GM21390 (cell line): ENCODE measurements around the gene COPG1.
"Not testable (repeated sequence)": the region's sequence is repeated elsewhere in the genome, so short reads cannot be mapped to it uniquely, and the experiment has no call there.

Source experiments
- ATAC-seq: cut with Tn5 transposase; IDR thresholded peaks from one replicate; pipeline ENCODE4 v1.9.1; 2021; ENCODE audit not compliant: unreplicated experiment

COPG1 gene, protein sequence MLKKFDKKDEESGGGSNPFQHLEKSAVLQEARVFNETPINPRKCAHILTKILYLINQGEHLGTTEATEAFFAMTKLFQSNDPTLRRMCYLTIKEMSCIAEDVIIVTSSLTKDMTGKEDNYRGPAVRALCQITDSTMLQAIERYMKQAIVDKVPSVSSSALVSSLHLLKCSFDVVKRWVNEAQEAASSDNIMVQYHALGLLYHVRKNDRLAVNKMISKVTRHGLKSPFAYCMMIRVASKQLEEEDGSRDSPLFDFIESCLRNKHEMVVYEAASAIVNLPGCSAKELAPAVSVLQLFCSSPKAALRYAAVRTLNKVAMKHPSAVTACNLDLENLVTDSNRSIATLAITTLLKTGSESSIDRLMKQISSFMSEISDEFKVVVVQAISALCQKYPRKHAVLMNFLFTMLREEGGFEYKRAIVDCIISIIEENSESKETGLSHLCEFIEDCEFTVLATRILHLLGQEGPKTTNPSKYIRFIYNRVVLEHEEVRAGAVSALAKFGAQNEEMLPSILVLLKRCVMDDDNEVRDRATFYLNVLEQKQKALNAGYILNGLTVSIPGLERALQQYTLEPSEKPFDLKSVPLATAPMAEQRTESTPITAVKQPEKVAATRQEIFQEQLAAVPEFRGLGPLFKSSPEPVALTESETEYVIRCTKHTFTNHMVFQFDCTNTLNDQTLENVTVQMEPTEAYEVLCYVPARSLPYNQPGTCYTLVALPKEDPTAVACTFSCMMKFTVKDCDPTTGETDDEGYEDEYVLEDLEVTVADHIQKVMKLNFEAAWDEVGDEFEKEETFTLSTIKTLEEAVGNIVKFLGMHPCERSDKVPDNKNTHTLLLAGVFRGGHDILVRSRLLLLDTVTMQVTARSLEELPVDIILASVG

DNA sequence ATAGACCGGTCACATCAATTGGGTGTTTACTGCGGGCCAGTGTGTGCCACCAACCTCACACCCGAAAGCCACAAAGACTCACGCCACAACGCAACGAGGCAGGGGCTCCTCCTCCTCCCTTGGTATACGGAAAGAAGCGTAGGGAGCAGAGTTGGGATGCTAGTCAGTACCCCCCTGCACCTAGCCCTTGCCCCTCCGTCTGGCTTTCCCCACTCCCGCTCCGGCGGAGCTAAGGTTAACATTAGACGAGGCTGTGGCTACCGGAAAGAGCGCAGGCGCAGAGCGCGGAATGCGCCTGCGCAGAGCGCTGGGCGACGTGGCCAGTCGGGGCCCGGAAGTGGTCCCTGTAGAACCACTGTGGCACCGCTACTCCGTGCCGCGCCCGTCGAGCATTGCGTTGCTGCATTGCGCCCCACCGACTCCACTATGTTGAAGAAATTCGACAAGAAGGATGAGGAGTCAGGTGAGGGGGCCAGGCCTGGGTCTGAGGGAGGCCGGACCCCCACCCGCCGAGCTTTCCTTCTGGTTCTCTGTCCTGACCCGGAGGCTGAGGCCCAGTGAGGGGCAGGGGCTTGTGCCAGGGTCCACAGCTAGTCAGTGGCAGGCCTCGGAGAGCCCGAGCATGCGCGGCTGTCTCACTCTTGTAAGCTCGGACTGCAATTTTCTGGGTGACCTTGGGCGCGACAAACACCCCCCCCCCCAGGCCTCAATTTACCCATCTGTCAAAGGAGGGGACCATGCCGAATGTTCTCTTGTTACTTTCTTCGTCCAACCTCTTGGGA, at the start of gene COPG1:
Gene COPG1 (plus strand): TSS at position 323 of the 782 bp plus-strand sequence. CDS start 104 bp downstream, at position 427.
- ATAC-seq, result peak; percentile 83

DNA sequence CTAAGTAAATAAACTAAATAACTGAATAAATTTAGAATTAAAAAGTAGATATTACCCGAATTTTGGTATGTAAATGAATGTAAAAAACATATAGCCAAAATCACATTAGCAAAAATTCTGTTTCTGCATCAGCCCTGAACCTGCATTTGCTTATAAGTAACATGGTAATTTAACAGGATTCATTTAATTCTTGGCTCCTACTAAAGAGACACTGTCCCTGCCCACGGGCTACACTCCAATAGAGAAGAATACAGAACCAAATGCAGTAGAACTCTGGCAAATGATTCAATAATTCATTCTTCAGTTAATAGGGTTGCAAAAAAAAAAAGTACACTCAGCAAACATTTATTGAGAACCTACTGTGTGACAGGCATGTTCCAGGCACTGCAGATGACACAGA, 44.9 kb upstream of the COPG1 start:
- no peak for ATAC-seq

DNA sequence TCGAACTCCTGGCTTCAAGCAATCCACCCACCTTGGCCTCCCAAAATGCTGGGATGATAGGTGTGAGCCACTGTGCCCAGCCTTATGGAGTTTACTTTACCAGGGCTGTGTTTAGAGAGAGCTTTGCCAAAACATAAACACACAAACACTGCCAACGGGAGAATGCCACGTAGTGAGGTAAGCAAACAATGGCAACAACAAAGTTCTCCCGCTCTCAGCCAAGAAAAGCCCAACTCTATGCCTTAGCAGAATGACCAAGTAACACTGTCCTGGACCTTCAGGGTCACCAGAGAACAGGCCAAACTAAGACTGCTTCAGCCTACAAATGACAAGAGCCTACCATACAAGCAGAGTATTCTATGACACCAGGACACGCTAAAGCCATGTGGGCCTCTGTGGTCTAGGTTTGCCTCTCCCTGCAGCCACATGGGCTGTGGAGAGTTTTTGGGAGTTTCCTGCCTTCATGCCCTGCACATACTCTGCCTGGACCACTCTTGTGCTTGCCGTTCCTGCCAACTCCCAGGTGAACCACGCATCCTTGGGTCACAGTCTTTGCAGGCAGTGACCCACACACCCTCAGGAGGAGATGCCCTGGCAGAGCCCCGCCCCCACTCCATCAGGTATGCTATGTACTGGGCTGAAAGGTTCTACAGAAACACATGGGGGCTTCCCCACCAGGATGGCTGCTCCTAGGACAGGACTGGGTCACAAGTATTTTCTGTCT, 44.1 kb upstream of the COPG1 start:
- no peak for ATAC-seq

DNA sequence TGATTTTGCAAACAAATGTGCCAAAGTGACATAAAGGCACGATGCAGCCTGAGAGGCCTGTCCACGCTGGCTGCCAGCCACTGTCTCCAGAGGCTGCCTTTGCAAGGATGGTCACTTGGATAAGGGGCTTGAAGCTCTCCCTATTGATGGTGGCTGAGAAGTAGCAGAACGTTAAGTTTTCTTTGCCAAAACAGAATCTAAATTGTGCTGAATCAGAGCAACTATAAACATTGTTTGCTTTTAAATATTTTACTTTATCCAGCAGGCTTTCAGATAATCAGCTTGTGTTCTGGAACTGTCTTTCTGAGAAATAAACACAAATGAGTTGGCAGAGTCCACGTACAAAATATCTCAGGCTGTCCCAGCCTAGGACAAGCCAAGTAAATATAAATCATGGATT, 41.9 kb upstream of the COPG1 start:
- no peak for ATAC-seq

DNA sequence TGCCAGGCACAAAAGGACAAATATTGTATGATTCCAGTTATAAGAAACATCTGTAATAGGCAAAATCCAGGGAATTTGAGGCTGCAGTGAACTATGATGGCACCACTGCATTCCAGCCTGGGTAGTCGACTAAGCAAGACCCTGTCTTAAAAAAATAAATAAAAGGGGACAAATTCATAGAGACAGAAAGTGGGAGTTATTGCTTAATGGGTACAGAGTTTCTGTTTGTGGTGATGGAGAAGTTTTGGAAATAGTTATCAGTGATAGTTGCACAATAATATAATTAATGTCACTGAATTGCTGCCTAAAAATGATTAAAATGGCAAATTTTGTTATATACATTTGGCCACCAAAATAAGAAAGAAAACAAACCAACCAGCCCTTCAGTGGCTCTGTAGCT, 38.1 kb upstream of the COPG1 start:
- ATAC-seq, result no peak

DNA sequence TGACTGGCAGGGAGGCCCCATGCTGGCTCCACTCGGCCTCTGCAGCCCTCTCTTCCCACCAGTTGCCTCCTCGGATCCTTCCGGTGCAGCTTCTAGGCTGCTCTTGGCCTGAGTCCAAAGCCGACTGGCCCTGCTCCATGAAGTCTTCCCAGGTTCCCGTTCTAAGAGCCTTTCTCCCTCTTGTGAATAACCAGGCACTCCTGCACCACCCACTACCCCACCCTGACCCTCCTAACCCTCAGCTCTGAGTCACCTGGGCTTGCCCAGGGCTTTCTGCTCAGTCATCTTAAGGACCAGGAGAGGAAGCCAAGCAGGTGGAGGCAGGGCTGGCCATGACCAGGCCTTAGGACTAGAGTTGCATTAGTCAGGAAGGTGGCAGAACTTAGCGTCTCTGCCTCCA, 37.6 kb upstream of the COPG1 start:
- no peak for ATAC-seq

DNA sequence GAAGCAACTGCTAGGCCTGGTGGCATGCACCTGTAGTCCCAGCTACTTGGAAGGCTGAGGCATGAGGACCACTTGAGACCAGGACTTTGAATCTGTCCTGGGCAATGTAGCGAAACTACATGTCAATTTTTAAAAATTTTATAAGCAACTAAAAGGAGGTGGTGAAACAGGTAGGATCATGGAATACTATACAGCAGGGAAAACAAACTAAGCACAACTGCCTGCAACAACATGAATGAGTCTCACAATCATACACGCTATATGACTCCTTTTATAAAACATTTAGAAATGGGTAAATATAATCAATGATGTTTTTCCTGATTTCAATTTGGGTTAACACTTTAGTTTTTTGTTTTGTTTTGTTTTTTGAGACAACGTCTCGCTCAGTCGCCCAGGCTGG, 36.2 kb upstream of the COPG1 start:
- ATAC-seq, result no peak

DNA sequence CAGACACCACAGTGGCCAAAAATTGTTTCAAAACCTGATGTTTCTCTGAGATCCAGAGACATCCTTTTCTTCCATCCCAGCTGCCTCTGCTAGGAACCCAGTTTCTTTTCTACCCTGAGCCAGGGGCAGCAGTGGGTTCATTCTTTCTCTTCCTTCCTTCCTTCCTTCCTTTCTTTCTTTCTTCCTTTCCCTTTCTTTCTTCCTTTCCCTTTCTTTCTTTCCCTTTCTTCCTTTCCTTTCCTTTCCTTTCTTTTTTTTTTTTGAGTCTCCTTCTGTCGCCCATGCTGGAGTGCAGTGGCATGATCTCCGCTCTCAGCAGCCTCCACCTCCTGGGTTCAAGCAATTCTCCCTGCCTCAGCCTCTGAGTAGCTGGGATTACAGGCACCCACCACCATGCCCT, 30.7 kb upstream of the COPG1 start:
- ATAC-seq, result no peak

DNA sequence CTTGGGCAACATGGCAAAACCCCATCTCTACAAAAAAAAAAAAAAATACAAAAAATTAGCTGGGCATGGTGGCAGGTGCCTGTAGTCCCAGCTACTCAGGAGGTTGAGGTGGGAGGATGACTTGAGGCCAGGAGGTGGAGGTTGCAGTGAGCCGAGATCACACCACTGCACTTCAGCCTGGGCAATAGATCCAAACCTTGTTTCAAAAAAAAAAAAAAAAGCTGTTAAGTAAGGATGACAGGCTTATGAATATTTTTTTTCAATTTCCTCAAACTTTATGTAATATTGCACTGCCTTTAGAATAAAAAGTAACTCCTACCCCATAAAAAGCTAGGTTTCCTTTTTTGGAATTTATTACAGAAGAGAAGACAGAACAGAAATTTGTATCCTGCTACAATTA, 25.0 kb upstream of the COPG1 start:
- ATAC-seq, result not testable (repeated sequence)

DNA sequence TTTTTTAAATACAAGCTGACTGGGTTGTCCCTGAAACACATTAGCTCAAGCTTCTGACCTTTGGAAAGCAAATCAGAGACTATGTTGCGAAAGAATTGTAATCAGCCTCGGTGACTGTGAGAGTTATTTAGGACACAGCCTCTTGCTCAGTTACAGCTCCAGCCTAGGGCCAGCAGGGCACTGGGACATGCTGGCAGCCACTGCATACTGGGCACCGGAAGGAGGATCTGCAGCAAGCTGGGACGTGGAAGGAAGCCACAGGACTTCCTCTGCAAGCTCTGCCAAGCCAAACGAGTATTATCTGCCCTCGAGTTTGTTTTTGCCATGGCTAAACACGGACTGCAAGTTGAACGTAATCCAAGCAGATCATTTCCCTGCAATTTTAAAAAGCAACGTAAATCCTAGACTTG, 24.4 kb upstream of the COPG1 start:
- ATAC-seq, result no peak

DNA sequence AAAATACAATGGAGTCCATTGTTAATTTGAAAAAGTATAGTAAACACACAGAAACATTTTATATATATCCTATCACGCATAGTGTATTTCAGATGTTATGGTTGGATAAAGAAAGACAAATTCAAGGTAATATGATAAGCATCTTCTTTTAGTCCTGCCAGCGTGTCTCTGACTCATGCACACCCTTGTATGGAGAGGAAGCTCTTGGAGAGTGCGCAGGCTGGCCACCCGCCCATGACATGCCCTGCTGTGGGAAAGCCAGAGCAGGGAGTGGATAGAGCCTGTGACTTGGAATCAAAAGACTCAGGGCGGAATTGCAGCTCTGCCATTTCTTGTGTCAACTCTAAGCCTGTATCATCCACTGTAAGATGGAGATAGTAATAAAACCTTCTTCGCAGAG, 23.0 kb upstream of the COPG1 start:
- ATAC-seq, result no peak

DNA sequence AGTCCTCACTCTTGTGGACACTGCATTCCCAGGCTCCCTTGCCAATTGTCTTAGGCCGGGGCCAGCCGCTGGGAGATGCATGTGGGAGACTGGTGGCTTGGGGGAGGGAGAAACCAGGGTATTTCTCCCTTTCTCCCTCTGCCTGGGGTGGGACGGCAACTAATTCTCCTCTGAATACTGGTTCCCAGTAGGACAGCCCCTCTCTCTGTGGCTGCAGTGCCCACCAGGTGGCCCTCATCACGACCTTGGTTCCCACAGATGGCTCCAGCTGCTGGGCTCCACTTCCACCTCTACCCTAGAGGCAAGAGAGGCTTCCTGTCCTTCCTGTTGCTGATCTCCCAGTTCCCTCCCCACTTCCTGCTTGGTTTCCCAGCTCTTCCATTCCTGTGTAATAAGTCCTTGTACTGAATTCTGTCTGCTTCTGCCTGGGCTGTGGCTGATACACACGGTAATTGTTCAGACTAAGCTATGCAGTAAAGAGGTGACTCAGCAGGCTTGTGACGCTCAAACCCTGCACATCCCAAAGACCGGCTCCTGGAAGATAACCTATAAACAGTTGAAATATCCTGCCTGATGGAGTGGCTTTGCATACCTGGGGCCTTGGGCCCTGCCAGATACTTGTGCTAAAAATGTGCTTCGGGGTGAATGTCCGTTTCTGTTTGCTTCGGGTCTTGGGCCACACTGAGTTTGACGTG, 20.4 kb upstream of the COPG1 start:
- no peak for ATAC-seq

DNA sequence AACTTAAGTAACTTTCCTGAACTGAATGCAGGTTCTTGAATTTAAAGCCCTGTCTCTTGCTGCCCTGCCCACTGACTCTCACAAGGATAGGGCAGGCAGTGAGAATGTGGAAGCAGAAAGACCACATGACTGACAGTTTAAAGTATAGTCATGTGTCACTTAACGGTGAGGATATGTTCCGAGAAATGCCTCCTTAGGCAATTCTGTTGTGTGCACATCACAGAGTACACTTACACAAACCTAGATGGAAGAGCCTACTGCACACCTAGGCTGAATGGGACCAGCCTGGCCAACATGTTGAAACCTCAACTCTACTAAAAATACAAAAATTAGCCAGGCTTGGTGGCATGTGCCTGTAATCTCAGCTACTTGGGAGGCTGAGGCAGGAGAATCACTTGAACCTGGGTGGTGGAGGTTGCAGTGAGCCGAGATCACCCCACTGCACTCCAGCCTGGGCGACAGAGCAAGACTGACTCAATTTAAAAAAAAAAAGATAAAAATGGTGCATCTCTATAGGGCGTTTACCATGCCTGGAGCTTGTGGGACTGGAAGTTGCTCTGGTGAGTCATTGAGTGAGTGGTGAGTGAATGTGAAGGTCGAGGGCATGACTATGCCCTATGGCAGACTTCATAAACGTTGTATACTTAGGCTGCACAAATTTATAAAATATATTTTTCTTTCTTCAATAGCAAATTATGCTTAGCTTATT, 18.9 kb upstream of the COPG1 start:
- no peak for ATAC-seq

DNA sequence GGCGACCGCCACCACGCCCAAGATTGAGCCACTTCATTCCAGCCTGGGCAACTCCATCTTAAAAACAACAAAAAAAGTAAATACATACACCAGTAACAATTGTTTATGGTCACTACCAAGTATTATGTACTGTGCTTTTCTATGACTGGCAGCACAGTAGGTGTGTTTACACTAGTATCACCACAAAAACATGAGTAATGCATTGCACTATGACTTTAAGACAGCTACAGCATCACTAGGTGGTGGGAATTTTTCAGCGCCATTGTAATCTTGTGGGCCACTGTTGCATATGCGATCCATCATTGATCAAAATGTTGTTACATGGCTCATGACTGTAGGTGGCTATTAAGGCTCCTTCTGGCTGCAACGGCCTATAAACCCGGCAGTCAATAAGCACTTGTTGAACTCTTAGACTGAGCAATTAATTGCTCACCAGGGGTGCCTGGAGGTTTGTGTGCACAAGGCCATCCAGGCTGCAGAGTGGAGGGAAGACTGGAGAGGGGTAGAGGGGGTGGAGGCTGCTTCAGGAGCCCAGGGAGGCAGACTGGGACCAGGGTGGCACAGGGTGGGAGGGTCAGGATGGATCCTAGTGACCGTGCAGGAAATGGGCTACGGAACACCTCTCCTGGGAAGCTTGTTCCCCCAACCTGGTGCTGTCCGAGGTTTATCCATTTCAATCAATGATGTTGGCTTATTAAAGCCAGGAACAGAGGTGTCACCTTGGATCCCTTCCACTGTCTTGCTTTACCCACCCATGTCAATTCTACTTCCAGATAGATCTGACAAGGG, 17.9 kb upstream of the COPG1 start:
- ATAC-seq, result no peak

DNA sequence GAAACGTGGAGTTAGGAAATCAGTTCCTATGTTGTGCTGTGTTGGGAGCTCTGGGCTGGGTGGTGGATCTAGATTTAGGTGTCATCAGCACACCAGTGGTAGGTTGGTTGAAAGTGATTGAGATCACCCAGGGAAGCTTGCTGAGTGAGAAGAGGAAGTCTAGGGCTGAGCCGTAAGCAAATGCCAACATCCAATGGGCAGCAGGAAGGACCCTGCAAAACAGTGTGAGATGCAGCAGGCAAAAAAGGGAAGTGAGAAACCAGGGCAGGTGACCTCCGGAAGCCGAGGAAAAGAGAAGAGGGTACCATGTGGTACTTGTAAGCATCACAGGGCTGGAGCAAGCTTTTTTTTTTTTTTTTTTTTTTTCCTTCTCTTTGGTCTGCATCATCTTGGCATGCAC, 15.9 kb upstream of the COPG1 start:
- peak; percentile 95 for ATAC-seq

DNA sequence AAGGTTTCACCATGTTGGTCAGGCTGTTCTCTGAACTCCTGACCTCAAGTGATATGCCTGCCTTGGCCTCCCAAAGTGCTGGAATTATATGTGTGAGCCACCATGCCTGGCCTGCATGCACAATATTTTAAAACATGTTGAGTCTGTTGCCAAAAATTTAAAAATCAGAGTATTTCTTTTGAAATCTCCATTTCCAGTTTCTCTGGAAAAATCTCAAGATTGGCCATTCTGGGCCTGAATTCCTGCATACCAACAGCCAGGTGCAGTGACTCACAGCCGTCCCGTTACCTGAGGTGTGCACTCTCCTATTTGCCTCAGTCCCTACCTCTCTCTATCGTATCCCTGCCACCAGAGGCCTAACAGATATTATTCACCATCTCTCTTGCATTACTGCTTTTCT, 15.0 kb upstream of the COPG1 start:
- ATAC-seq, result no peak

DNA sequence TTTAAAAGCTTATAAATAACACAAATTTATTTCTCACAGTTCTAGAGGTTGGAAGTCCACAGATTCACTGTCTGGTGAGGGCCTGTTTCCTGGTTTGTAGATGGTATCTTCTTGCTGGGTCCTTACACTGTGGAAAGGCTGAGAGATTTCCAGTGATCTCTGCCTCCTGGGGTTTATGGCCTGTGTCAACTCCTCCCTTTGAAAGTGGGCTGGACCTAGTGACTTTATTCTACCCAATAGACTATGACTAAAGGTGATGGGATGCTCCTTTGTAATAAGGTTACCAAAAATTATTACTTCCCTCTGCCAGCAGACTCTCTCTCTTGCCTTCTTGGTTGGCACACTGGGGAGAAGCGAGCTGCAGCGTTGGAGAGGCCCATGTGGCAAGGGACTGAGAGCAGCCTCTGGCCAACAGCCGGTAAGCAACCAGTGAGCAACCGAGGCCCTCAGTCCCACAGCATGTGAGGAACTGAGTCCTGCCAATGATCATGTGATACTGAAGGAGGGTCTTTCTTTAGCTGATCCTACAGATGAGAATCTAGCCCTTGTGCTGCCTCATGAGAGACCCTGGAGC, 14.0 kb upstream of the COPG1 start:
- no peak for ATAC-seq

DNA sequence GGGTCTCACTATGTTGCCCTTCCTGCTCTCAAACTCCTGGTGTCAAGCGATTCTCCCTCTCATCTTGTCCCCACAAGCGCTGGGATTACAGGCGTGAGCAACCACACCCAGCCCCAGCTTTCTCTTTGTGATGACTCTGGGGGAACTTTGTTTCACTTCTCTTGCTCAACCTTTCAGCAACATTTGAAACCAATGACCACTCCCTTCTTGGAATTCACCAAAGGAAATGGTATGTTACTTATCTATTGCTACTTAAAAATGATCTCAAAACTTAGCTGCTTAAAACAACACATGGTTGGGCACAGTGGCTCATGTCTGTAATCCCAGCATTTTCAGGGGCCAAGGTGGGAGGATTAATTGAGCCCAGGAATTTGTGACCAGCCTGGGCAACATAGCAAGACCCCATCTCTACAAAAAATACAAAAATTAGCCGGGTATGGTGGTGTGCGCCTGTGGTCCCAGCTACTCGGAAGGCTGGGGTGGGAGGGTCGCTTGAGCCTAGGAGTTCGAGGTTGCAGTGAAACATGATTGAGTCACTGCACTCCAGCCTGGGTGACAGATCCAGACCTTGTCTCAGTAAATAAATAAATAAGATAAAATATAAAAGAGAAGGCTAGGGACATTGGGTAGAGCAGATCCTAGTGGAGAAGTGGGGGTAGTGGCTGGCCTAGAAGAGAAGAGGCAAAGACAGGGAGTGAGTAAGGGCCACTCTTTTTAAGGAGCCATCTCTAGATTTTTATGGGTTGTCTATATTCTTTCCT, 10.3 kb upstream of the COPG1 start:
- ATAC-seq, result no peak
